ENCODE data around the gene HDDC3. TPM values are rescaled to one million over a fixed set of nuclear protein-coding genes. Genes with fewer than 3 reads are reported as not detected.

HDDC3 gene
- total and polyA plus RNA-seq, 9 of the 15 experiments (the other 6 are each of a cell fraction or from before 2014, with no cell fraction given) = 14.9 to 55.8 (median 36.9) TPM

DNA sequence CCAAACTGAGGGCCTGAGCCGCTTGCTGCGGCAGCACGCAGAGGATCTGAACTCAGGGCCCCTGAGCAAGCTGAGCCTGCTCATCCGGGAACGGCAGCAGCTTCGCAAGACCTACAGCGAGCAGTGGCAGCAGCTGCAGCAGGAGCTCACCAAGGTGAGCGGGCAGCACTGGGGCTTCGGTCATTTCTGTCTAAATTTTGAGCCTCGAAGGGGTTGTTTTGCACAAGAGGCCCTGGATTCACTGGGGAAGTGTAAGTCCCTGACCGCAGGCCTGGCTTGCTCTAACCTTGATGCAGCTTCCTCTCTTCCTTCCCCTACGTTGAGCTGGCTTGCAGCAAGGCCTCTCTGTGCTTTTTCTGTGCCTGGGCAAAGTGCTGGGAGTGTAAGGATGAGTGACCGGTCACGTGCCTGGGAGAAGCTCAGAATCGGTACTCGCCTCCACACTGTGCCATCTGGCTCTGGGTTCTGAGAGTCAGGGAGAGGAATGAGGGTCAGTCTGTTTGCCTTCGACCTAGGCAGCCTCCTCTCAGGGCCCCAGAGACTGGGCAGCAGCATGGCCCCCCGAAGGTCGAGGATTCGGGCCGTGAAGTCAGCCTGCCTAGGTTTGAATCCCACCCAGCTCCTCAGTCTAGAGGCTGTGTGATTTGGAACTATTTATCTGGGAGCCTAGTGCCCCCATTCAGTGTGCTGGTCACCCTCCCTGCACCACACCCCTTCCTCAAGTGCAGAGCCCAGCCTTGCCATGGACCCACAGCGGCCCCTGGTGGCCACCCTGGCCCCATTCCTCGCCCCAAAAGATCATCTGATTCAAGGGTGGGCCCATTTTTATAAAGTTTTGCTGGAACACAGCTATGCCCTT is 46.7 kb downstream of the HDDC3 start (continued):
- TF ChIP-seq, protein P1, sequence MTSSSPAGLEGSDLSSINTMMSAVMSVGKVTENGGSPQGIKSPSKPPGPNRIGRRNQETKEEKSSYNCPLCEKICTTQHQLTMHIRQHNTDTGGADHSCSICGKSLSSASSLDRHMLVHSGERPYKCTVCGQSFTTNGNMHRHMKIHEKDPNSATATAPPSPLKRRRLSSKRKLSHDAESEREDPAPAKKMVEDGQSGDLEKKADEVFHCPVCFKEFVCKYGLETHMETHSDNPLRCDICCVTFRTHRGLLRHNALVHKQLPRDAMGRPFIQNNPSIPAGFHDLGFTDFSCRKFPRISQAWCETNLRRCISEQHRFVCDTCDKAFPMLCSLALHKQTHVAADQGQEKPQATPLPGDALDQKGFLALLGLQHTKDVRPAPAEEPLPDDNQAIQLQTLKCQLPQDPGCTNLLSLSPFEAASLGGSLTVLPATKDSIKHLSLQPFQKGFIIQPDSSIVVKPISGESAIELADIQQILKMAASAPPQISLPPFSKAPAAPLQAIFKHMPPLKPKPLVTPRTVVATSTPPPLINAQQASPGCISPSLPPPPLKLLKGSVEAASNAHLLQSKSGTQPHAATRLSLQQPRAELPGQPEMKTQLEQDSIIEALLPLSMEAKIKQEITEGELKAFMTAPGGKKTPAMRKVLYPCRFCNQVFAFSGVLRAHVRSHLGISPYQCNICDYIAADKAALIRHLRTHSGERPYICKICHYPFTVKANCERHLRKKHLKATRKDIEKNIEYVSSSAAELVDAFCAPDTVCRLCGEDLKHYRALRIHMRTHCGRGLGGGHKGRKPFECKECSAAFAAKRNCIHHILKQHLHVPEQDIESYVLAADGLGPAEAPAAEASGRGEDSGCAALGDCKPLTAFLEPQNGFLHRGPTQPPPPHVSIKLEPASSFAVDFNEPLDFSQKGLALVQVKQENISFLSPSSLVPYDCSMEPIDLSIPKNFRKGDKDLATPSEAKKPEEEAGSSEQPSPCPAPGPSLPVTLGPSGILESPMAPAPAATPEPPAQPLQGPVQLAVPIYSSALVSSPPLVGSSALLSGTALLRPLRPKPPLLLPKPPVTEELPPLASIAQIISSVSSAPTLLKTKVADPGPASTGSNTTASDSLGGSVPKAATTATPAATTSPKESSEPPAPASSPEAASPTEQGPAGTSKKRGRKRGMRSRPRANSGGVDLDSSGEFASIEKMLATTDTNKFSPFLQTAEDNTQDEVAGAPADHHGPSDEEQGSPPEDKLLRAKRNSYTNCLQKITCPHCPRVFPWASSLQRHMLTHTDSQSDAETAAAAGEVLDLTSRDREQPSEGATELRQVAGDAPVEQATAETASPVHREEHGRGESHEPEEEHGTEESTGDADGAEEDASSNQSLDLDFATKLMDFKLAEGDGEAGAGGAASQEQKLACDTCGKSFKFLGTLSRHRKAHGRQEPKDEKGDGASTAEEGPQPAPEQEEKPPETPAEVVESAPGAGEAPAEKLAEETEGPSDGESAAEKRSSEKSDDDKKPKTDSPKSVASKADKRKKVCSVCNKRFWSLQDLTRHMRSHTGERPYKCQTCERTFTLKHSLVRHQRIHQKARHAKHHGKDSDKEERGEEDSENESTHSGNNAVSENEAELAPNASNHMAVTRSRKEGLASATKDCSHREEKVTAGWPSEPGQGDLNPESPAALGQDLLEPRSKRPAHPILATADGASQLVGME (CRISPR knock-in tag; IDR thresholded peaks at IDR 0.05) = 0 out of 2 replicates have a peak, but pooled peaks have one; percentile 11
- 0 out of 2 replicates have a peak, but pooled peaks have one; percentile 6 for TF ChIP-seq NCOA1 (IDR thresholded peaks at IDR 0.05; ENCODE audit: low read depth)
- no peak; the same call in 1 of the 2 replicates for TF ChIP-seq ARID1B (IDR thresholded peaks at IDR 0.05)
- no peak for TF ChIP-seq JUNB (CRISPR knock-in tag; conservative IDR thresholded peaks at IDR 0.05)
- no peak for TF ChIP-seq TRIM24 (IDR thresholded peaks at IDR 0.05)
- TF ChIP-seq, protein P2, sequence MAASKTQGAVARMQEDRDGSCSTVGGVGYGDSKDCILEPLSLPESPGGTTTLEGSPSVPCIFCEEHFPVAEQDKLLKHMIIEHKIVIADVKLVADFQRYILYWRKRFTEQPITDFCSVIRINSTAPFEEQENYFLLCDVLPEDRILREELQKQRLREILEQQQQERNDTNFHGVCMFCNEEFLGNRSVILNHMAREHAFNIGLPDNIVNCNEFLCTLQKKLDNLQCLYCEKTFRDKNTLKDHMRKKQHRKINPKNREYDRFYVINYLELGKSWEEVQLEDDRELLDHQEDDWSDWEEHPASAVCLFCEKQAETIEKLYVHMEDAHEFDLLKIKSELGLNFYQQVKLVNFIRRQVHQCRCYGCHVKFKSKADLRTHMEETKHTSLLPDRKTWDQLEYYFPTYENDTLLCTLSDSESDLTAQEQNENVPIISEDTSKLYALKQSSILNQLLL (CRISPR knock-in tag; IDR thresholded peaks at IDR 0.05; ENCODE audit: borderline replicate concordance) = no peak
- TF ChIP-seq ADNP (tag; IDR thresholded peaks at IDR 0.05) = no peak
- no peak for TF ChIP-seq HNRNPH1 (optimal IDR thresholded peaks at IDR 0.05; ENCODE audit: low read depth, low read length)
- no peak for TF ChIP-seq NFIC (IDR thresholded peaks at IDR 0.05)
- no peak for TF ChIP-seq ETV1 (tag; conservative IDR thresholded peaks at IDR 0.05; ENCODE audit: low read depth)
- TF ChIP-seq TBP (optimal IDR thresholded peaks at IDR 0.05; ENCODE audit: low read depth, low read length) = no peak
- TF ChIP-seq FOXK1 (CRISPR knock-in tag; IDR thresholded peaks at IDR 0.05; ENCODE audit: borderline replicate concordance) = no peak
- no peak for TF ChIP-seq NCOA2 (IDR thresholded peaks at IDR 0.05; ENCODE audit: partially characterized antibody in 2 of 2)
- TF ChIP-seq, protein P3, sequence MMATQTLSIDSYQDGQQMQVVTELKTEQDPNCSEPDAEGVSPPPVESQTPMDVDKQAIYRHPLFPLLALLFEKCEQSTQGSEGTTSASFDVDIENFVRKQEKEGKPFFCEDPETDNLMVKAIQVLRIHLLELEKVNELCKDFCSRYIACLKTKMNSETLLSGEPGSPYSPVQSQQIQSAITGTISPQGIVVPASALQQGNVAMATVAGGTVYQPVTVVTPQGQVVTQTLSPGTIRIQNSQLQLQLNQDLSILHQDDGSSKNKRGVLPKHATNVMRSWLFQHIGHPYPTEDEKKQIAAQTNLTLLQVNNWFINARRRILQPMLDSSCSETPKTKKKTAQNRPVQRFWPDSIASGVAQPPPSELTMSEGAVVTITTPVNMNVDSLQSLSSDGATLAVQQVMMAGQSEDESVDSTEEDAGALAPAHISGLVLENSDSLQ (IDR thresholded peaks at IDR 0.05) = no peak
- TF ChIP-seq, protein P4, sequence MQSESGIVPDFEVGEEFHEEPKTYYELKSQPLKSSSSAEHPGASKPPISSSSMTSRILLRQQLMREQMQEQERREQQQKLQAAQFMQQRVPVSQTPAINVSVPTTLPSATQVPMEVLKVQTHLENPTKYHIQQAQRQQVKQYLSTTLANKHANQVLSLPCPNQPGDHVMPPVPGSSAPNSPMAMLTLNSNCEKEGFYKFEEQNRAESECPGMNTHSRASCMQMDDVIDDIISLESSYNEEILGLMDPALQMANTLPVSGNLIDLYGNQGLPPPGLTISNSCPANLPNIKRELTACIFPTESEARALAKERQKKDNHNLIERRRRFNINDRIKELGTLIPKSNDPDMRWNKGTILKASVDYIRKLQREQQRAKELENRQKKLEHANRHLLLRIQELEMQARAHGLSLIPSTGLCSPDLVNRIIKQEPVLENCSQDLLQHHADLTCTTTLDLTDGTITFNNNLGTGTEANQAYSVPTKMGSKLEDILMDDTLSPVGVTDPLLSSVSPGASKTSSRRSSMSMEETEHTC (IDR thresholded peaks at IDR 0.05) = no peak
- peak; percentile 40; the same call in 1 of the 2 replicates for TF ChIP-seq SMAD4 (CRISPR knock-in tag; conservative IDR thresholded peaks at IDR 0.05)
